Esophagus muscularis mucosa (tissue), 3 donors: ENCODE measurements around the gene KLK1.

Source experiments
- POLR2A ChIP-seq: fragments of 450-650 bp; IDR thresholded peaks from one replicate; pipeline ENCODE4 v1.6.1; 2017; ENCODE audit warnings: antibody characterized with exemption, moderate library complexity, mild to moderate bottlenecking, low read depth
- TF ChIP-seq, protein P1 (sequence below), 3 experiments: fragments of 200-600 bp in 2 of 3; fragments of 450-650 bp in 1 of 3; sonication (generic) in 2 of 3; IDR thresholded peaks; one replicate each; pipeline ENCODE4 v1.5.1; 2017 to 2019; ENCODE audit warnings: antibody characterized with exemption in 3 of 3, mild to moderate bottlenecking in 2 of 3, moderate library complexity in 1 of 3

DNA sequence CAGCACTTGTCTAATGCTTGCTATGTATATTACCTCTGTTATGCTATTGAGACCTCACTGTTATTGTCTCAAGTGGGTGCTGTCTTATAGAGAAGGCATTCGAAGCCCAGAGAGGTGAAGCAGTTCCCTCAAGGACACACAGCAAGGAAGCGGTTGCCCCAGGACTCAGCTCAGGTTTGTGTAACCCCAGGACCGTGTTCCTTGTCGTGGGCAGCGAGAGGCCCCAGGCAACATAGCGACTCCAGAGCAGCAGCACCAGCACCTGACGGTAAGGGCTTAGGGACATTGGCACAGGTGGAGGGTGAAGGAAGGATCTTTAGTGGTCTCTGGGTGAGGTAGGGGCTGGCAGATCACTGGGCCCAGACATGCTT, 7.4 kb upstream of the KLK1 start:
- TF ChIP-seq, protein P1, sequence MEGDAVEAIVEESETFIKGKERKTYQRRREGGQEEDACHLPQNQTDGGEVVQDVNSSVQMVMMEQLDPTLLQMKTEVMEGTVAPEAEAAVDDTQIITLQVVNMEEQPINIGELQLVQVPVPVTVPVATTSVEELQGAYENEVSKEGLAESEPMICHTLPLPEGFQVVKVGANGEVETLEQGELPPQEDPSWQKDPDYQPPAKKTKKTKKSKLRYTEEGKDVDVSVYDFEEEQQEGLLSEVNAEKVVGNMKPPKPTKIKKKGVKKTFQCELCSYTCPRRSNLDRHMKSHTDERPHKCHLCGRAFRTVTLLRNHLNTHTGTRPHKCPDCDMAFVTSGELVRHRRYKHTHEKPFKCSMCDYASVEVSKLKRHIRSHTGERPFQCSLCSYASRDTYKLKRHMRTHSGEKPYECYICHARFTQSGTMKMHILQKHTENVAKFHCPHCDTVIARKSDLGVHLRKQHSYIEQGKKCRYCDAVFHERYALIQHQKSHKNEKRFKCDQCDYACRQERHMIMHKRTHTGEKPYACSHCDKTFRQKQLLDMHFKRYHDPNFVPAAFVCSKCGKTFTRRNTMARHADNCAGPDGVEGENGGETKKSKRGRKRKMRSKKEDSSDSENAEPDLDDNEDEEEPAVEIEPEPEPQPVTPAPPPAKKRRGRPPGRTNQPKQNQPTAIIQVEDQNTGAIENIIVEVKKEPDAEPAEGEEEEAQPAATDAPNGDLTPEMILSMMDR (IDR thresholded peaks at IDR 0.05): no peak
- no peak for TF ChIP-seq POLR2A
